Keratinocyte (primary cell): ENCODE data around the gene MYO16. TPM values are rescaled to one million over a fixed set of nuclear protein-coding genes. Genes with fewer than 3 reads are reported as not detected.

Source experiments
- DNase-seq: peaks from one replicate; pipeline ENCODE4 v3.0.0-alpha.2; 2011; ENCODE audit warnings: low read depth, missing footprints, low spot score
- FAIRE-seq: peaks from 2 replicates; lab custom pipeline; 2011; peaks lifted over from hg19 to GRCh38; lab: Jason Lieb, UNC
- H2AFZ ChIP-seq: 2 replicates; pipeline ENCODE4 v1.6.0; 2012; ENCODE audit warnings: low read length, control low read depth, inconsistent platforms; ENCODE audit not compliant: control insufficient read depth
- H3K27ac ChIP-seq: 2 replicates; pipeline ENCODE4 v1.5.1; 2011; ENCODE audit warnings: low read length; ENCODE audit not compliant: control insufficient read depth, insufficient read depth
- H3K27me3 ChIP-seq: 3 replicates; pipeline ENCODE4 v1.6.0; 2011; ENCODE audit warnings: low read length; ENCODE audit not compliant: control insufficient read depth, insufficient read depth; ENCODE audit errors: extremely low read depth
- H3K36me3 ChIP-seq, 2 experiments: 2 replicates in 1 of 2; 3 replicates in 1 of 2; pipeline ENCODE4 v1.5.1; 2011; ENCODE audit warnings: low read length in 2 of 2, mild to moderate bottlenecking in 1 of 2; ENCODE audit not compliant: control insufficient read depth in 2 of 2, insufficient read depth in 2 of 2; ENCODE audit errors: extremely low read depth in 1 of 2
- H3K4me1 ChIP-seq: 3 replicates; pipeline ENCODE4 v1.5.1; 2011; ENCODE audit warnings: low read length; ENCODE audit not compliant: control insufficient read depth, insufficient read depth; ENCODE audit errors: extremely low read depth
- H3K4me2 ChIP-seq: 3 replicates; pipeline ENCODE4 v1.6.0; 2011; ENCODE audit warnings: low read depth, low read length; ENCODE audit not compliant: control insufficient read depth, insufficient read depth; ENCODE audit errors: extremely low read depth
- H3K4me3 ChIP-seq, 3 experiments: fragments of 200-600 bp in 1 of 3; sonication (generic) in 1 of 3; 2 replicates in 2 of 3; 3 replicates in 1 of 3; pipeline ENCODE4 v1.5.1; 2011 to 2016; ENCODE audit warnings: low read length in 3 of 3, mild to moderate bottlenecking in 3 of 3, control low read depth in 2 of 3, inconsistent platforms in 1 of 3, low read depth in 1 of 3, mixed read lengths in 1 of 3, mixed run types in 1 of 3, moderate library complexity in 1 of 3; ENCODE audit not compliant: control insufficient read depth in 2 of 3, insufficient read depth in 2 of 3; ENCODE audit errors: extremely low read depth in 1 of 3
- H3K79me2 ChIP-seq: 2 replicates; pipeline ENCODE4 v1.6.0; 2012; ENCODE audit warnings: low read length; ENCODE audit not compliant: control insufficient read depth, insufficient read depth
- H3K9ac ChIP-seq: 3 replicates; pipeline ENCODE4 v1.6.0; 2011; ENCODE audit warnings: low read length; ENCODE audit not compliant: control insufficient read depth, insufficient read depth; ENCODE audit errors: extremely low read depth
- H3K9me1 ChIP-seq: 3 replicates; pipeline ENCODE4 v1.6.0; 2011; ENCODE audit warnings: low read length; ENCODE audit not compliant: control insufficient read depth, insufficient read depth; ENCODE audit errors: extremely low read depth
- H3K9me3 ChIP-seq: 2 replicates; pipeline ENCODE4 v1.5.1; 2012; ENCODE audit warnings: low read depth, low read length; ENCODE audit not compliant: control insufficient read depth
- H4K20me1 ChIP-seq: 3 replicates; pipeline ENCODE4 v1.6.0; 2011; ENCODE audit warnings: low read length; ENCODE audit not compliant: control insufficient read depth, insufficient read depth; ENCODE audit errors: extremely low read depth
- EZH2 ChIP-seq: IDR thresholded peaks from one replicate; pipeline ENCODE4 v1.6.1; 2012; ENCODE audit warnings: inconsistent platforms, mild to moderate bottlenecking, low read length, moderate library complexity
- dilution Hi-C: fragments of 300-500 bp; cut with MboI; formaldehyde crosslinking; loops from one replicate; pipeline ENCODE4 v1.7.0; 2020; ENCODE audit warnings: low sequenced_read_pairs; ENCODE audit not compliant: extremely low pct_ligation_motif_present
- polyA plus RNA-seq, 5 experiments: library from polyadenylated mRNA; depleted of rRNA in 3 of 5; stranded (reverse) in 3 of 5; stranded (forward) in 1 of 5; unstranded in 1 of 5; fragments of >200 nt; gene quantifications; 1 replicate in 1 of 5; 2 replicates in 3 of 5; 3 replicates in 1 of 5; pipeline versions ENCODE4 v1.2.1 to v1.2.3, GENCODE V29; 2011 to 2012; ENCODE audit warnings: missing spikeins in 2 of 5, low read depth in 1 of 5, low replicate concordance in 1 of 5
- TF ChIP-seq, protein P1 (sequence below), 3 experiments: IDR thresholded peaks in 1 of 3; conservative IDR thresholded peaks in 1 of 3; optimal IDR thresholded peaks in 1 of 3; 2 replicates in 2 of 3; 3 replicates in 1 of 3; pipeline versions ENCODE3 to v1.5.1; 2011; ENCODE audit warnings: low read length in 3 of 3, mild to moderate bottlenecking in 3 of 3, moderate library complexity in 2 of 3, control low read depth in 1 of 3, inconsistent platforms in 1 of 3; ENCODE audit not compliant: insufficient read depth in 2 of 3; ENCODE audit errors: extremely low read depth in 1 of 3

MYO16 gene
- polyA plus RNA-seq, 1 donor (not counting 4 experiments of a cell fraction or from before 2014, with no cell fraction given) = 0.08 TPM

DNA sequence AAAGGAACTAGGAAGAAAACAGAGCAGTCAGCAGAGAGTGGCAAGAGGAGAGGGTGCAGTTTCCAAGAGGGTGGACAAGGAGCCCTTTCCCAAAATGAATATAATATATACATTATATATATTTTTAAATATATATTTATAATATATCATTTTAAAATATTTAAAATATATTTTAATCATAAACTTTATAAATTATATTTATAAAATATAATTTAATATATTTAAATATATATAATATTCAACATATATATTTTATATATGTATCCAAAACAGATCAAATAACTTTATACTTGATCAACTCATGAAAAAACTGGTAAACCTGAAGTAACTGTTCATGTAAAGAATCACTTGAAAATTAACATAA lies 328.6 kb downstream of the MYO16 start:
- Histone ChIP-seq H3K4me2 (peak overlapping the region; percentile 83), H3K27ac (peak overlapping the region; percentile 78), H3K4me1 (peaks cover 20% of the 10 kb centered on the region), H3K4me3 (no peak overlapping the region), H3K36me3 (no peaks in the 10 kb centered on the region), H3K9me1 (no peaks in the 10 kb centered on the region), H3K9me3 (no peaks in the 10 kb centered on the region), H3K27me3 (no peaks in the 10 kb centered on the region), H4K20me1 (no peaks in the 10 kb centered on the region), H2AFZ (peak overlapping the region; percentile 59), H3K79me2 (no peaks in the 10 kb centered on the region), H3K9ac (peak overlapping the region; percentile 64)
- TF ChIP-seq EZH2 = no peak
- TF ChIP-seq, protein P1, sequence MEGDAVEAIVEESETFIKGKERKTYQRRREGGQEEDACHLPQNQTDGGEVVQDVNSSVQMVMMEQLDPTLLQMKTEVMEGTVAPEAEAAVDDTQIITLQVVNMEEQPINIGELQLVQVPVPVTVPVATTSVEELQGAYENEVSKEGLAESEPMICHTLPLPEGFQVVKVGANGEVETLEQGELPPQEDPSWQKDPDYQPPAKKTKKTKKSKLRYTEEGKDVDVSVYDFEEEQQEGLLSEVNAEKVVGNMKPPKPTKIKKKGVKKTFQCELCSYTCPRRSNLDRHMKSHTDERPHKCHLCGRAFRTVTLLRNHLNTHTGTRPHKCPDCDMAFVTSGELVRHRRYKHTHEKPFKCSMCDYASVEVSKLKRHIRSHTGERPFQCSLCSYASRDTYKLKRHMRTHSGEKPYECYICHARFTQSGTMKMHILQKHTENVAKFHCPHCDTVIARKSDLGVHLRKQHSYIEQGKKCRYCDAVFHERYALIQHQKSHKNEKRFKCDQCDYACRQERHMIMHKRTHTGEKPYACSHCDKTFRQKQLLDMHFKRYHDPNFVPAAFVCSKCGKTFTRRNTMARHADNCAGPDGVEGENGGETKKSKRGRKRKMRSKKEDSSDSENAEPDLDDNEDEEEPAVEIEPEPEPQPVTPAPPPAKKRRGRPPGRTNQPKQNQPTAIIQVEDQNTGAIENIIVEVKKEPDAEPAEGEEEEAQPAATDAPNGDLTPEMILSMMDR (optimal IDR thresholded peaks at IDR 0.05 in 1 of 3, IDR thresholded peaks at IDR 0.05 in 1 of 3, conservative IDR thresholded peaks at IDR 0.05 in 1 of 3; ENCODE audit: extremely low read depth in 1 of 3, insufficient read depth in 2 of 3, low read length in 3 of 3) = no peak
- dilution Hi-C loops = no loop called here
- FAIRE-seq (no peak), DNase-seq (no peak)

DNA sequence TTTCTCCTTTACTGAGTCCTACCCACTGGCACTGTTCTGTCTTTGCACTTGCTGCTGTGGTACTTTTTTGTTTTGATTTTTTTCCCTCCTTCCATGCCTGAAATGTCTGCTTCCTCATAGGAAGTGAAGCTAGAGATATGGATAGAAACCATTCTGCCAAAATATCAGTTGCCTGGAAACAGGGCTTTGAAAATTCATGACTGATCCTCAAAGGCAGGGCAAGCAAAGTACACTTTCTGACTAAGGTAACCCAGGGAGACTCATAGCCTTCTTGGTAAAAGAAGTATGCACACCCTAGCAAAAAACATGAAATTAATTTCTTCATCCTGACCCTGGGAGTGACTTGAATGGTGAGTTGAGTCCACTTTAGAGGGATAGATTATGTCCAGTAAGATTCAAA lies 329.8 kb downstream of the MYO16 start:
- Histone ChIP-seq H3K9me3 (no peaks in the 10 kb centered on the region), H3K79me2 (no peaks in the 10 kb centered on the region), H3K9ac (no peak overlapping the region), H4K20me1 (no peaks in the 10 kb centered on the region), H3K36me3 (no peaks in the 10 kb centered on the region), H3K27ac (peak overlapping the region; percentile 33), H3K4me3 (no peak overlapping the region), H3K27me3 (no peaks in the 10 kb centered on the region), H3K4me1 (peaks cover 32% of the 10 kb centered on the region), H3K4me2 (no peak overlapping the region), H2AFZ (no peak overlapping the region), H3K9me1 (no peaks in the 10 kb centered on the region)
- FAIRE-seq (no peak), DNase-seq (no peak)
- dilution Hi-C loops = no loop called here
- TF ChIP-seq, protein P1 (optimal IDR thresholded peaks at IDR 0.05 in 1 of 3, IDR thresholded peaks at IDR 0.05 in 1 of 3, conservative IDR thresholded peaks at IDR 0.05 in 1 of 3; ENCODE audit: extremely low read depth in 1 of 3, insufficient read depth in 2 of 3, low read length in 3 of 3) = no peak
- TF ChIP-seq EZH2 = no peak
